Stromal cell of bone marrow (primary cell): ENCODE measurements around the gene CDK14.

Source experiments
- DNase-seq: peaks from one replicate; pipeline ENCODE4 v3.0.0-alpha.2; 2012; ENCODE audit warnings: low read depth

CDK14 gene

GRCh38 chr7:91051966-91052365 is 455.8 kb downstream of the CDK14 start:
- no peak for DNase-seq

DNA sequence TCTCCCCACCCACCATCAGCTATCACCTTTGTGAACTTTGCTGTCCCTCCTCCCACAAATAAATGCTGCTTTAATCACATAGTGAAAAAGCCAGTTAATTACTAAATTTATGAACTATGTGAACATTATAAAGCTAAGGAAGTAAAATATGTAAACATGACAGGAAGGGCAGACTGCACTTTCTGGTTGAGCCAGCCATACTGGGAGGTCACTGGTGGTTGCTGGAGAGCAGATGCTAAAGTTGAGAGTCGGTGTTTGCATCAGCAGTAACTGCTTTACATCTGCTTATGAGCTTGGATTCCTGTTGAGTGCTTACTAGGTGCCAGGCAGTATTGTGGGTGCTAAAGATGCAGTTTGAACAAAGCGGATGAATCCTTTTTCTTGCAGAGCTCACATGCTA is 458.3 kb downstream of the CDK14 start:
- DNase-seq: no peak

DNA sequence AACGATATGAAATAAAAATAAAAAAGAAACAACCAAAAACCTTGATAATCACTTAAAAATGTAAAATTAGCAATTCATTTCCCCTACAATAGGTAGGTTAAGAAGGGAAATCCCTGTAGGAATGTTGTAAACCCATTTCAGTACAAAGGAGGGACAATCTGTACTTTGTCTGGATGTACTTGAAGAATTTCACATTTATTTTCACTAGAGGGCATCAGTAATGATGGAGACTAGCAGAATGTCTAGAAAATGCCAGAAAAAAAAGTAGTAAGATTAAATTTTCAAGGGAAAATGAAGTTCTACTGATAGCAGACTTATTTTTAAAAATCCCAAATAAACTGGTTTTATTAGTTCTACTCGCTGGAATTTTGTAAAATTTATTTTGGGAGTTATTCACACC is 459.1 kb downstream of the CDK14 start:
- DNase-seq: no peak

- no peak for DNase-seq
Measured at GRCh38 chr7:91062713-91063112, 466.6 kb downstream of the CDK14 start.

- DNase-seq: no peak
Measured at GRCh38 chr7:91064052-91064451, 467.9 kb downstream of the CDK14 start.

- no peak for DNase-seq
Measured at GRCh38 chr7:91064938-91065337, 468.8 kb downstream of the CDK14 start.

DNA sequence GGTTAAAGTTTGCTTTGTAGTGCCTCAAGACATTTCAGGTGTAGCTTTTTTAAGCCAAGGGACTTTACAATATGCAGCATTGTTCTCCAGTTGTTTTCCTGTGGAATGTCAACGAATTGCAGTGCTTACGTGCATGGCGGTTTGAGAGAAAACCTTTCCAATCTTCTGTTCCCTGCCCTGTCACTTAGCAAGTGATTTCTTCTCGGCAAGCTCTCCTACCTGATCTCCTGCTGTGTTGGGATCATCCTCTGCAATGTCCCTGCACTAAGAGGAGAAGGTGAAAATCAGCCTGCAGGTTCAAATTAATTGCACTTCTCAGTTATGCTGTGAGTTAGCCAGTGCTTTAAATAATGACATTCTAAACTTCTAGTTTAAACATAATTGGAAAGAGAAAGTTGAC is 470.5 kb downstream of the CDK14 start:
- DNase-seq: no peak

GRCh38 chr7:91067242-91067641 is 471.1 kb downstream of the CDK14 start:
- DNase-seq: no peak

- no peak for DNase-seq
Measured at GRCh38 chr7:91068136-91068795, 472.1 kb downstream of the CDK14 start.

GRCh38 chr7:91069146-91069545 is 473.0 kb downstream of the CDK14 start:
- DNase-seq: no peak

DNA sequence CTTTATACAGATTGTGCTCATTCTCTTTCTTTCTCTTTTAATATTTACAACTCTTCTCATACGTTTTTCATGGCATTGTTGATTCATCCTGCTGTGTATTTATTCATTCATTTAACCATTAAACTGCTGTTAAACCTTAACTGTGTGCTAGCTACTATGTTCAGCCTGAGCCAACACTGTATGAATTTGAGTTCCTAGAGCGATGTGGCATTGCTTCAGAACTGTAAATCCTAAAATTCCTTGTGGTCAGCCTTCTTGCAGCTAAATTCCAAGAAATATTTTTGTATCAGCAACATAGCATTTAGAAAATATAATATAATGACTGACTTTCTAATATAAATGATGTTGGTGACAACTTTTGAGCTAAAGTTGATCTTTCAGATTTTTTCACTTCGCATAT is 483.4 kb downstream of the CDK14 start:
- peak; percentile 26 for DNase-seq

DNA sequence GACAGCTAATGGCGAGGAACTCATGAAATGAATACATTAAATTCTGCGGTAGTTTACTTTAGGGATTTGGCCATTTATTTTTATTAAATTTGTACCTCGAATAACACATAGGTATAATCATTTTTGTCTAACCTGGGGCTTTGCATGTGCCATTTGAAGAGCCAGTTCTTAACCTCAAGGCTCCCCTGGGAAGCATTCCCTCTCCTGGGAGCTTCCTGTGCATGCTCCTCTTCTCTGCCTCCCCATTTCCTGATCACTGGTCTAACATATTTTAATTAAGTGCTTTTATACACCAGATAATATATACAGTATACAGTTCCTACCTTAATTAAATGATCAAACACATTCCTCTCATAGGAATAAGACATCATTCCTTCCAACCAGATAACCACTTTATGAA is 484.2 kb downstream of the CDK14 start:
- DNase-seq: no peak

DNA sequence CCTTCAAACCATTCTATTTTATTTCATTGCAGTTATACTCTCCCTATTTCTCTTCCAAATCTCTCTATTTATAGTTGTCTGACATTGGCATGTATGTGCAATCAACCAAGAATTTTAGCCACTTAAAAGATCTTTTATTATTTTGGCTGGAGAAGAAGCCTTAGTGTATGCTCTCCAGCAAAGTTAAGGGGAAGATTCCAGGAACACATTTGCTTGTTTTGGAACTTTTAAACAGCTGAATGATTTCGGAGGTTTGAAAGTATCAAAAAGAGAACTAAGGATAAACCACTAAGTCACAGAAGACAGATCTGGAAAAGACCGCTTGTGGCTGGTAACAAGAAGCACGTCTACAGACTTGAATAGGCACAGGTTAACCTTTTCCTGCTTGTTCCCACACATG is 485.9 kb downstream of the CDK14 start:
- peak; percentile 65 for DNase-seq

DNA sequence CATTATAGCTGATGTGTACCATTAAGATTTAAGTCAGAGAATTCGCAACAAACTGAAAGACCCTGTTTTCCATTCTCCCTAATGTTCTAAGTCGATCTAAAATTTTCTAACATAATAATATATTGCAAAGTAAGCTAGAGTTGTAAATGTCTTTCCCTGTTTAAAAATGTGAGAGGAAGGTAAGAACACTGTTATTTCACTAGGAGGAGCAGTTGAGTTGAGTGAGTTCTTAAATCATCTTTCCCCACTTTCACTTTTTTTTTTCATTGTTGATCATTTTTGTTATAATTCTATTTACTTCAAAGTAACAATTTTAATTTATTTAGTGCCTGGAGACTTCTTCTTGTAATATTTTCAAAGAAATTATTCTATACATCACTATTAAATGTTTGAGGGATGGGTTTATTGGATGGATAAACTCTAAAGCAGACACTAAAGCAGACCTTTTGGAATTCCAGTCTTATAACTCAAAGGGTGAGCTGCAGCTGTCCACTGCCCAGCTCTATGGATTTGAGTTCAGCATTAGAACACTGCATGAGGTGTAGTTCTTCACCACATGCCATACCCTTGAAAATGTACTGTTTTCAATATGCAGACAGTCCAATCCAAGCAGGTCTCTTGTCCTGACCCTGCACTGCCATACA is 486.9 kb downstream of the CDK14 start:
- peak; percentile 31 for DNase-seq

- no peak for DNase-seq
Measured at GRCh38 chr7:91083855-91084644, 487.9 kb downstream of the CDK14 start.

DNA sequence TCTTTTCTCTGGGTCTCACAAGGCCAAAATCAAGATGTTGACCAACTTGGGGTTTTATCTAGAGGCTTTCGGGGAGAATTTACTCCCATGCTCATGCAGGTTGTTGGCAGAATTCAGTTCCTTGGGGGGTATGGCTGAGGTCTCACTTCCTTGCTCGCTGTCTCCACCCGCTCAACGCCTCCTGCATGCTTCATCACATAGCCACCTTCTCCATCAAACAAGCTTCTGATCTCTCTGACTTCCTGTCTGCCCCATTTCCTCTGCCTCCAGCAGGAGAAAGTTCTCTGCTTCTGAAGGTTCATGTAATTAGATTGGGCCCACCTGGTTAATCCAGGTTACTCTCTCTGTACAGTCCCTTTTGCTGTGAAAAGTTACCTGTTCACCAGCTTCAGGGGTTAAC is 489.1 kb downstream of the CDK14 start:
- no peak for DNase-seq

GRCh38 chr7:91086200-91086599 is 490.1 kb downstream of the CDK14 start:
- DNase-seq: no peak

- no peak for DNase-seq
Measured at GRCh38 chr7:91088156-91088555, 492.0 kb downstream of the CDK14 start.

GRCh38 chr7:91088691-91089090 is 492.6 kb downstream of the CDK14 start:
- DNase-seq: no peak

DNA sequence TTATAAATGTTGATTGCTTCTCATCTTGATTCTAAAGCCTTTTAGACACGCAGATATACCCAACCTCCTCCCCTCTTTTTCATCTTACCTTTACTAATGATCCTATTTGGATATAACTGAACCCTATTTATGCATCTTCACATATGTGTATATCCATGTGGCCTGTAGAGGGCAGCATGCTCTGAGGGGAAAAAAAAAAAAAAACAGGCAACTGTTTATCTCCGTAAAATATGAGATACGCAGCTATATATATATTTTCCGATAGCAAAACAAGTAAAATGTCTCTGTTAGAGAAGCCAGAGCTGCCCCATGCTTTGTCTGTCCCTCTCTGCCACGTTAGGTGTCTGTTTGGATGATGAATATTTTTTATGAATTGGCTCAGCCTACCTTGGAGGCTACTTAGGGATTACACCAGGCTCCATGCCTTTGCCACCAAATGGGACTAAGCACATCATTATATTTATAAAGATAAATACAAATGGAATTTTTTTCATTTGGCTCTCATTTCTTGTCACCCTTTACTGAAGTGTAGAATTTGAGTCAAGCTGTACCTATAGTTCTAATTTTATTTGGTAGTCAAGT is 493.4 kb downstream of the CDK14 start:
- peak; percentile 35 for DNase-seq

GRCh38 chr7:91090684-91091083 is 494.6 kb downstream of the CDK14 start:
- DNase-seq: no peak

DNA sequence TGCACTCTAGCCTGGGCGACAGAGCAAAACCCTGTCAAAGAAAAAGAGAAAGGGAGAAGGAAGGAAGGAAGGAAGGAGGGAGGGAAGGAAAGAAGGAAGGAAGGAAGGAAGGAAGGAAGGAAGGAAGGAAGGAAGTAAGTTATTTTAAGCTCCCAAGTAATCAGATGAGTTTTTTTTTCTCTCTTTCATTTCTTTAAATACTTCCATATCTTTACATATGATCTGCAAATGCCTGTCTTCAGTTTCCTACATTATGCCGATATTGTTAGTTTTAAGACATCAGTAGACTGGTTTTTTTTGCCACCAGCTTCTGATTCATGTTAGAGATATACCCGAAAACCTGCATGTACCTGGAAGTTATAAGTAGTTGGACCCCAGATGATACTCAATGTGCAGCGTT is 495.5 kb downstream of the CDK14 start:
- DNase-seq: no peak

- no peak for DNase-seq
Measured at GRCh38 chr7:91093181-91093580, 497.1 kb downstream of the CDK14 start.
